ENCODE data around the gene SPIB. TPM values are rescaled to one million over a fixed set of nuclear protein-coding genes. Genes with fewer than 3 reads are reported as not detected.

Gene SPIB
- total and polyA plus RNA-seq, 11 donors, result 0.10 to 0.53 (median 0.16) TPM; not detected in 8

GRCh38 chr19:50414864-50415660 lies 3.7 kb upstream of the SPIB start:
- WGBS, 4 donors, result 49 to 55% (median 54%) methylated on average over 24 to 37 of the region's 37 CpGs

GRCh38 chr19:50415661-50416033 lies 3.1 kb upstream of the SPIB start:
- WGBS, 4 donors, result 83 to 94% (median 87%) methylated on average over 15 to 22 of the region's 22 CpGs
- no peak for TF ChIP-seq CTCF (IDR thresholded peaks at IDR 0.05)
- no peak for TF ChIP-seq POLR2A (IDR thresholded peaks at IDR 0.05)
- no peak overlapping the region for H3K4me3 ChIP-seq
- no peak for DNase-seq
- peaks cover 14 to 33% (median 26%) of the 10 kb centered on the region in 9 donors for H3K27me3 ChIP-seq
- H3K9me3 ChIP-seq, result no peaks in the 10 kb centered on the region
- intact Hi-C loops (cut with DNase I), result loop anchor here in 4 of 10 donors (2.0 to 5.0 kb wide), 2 partner anchors 47 to 58 kb away; no protein-coding TSS in a partner anchor
- peaks cover 0 to 2% (median 0%) of the 10 kb centered on the region in 9 donors for H3K36me3 ChIP-seq
- peak; percentile 7 to 40 (median 16) for ATAC-seq
- H3K27ac ChIP-seq, result no peak overlapping the region
- peaks cover 0 to 13% (median 0%) of the 10 kb centered on the region in 12 donors for H3K4me1 ChIP-seq

More at GRCh38 chr19:50414864-50415660, 3.7 kb upstream of the SPIB start:
- Histone ChIP-seq H3K27me3 (peaks cover 12 to 32% (median 24%) of the 10 kb centered on the region in 9 donors), H3K4me1 (peaks cover 0 to 13% (median 0%) of the 10 kb centered on the region in 12 donors), H3K9me3 (no peaks in the 10 kb centered on the region), H3K27ac (no peak overlapping the region), H3K36me3 (peaks cover 0 to 2% (median 0%) of the 10 kb centered on the region in 9 donors), H3K4me3 (no peak overlapping the region)
- TF ChIP-seq CTCF (IDR thresholded peaks at IDR 0.05), result peak; percentile 74 to 92 (median 88)
- no peak for TF ChIP-seq POLR2A (IDR thresholded peaks at IDR 0.05)
- DNase-seq (peak; percentile 64 to 90 (median 76)), ATAC-seq (peak; percentile 71 to 87 (median 78))
- intact Hi-C loops (cut with DNase I), result loop anchor here in 9 of 10 donors (1.0 to 5.0 kb wide), 5 partner anchors 46 to 58 kb away; partner anchors contain the start of gene NAPSA (in 3 of the 9)

- intact Hi-C loops (cut with DNase I), result loop anchor here in 1 of 10 donors (5.0 kb wide), 1 partner anchor 59 kb away; no protein-coding TSS in a partner anchor
- H3K27me3 ChIP-seq, result peaks cover 14 to 40% (median 31%) of the 10 kb centered on the region in 9 donors
These were observed 2.4 kb upstream of the SPIB start for GRCh38 chr19:50416034-50416977.

More at GRCh38 chr19:50416034-50416977, 2.4 kb upstream of the SPIB start:
- DNase-seq (no peak), ATAC-seq (no peak)
- H3K9me3 ChIP-seq, result no peaks in the 10 kb centered on the region
- peaks cover 0 to 2% (median 0%) of the 10 kb centered on the region in 9 donors for H3K36me3 ChIP-seq
- no peak overlapping the region for H3K4me3 ChIP-seq
- 87 to 91% (median 90%) methylated on average over 15 to 35 of the region's 35 CpGs for WGBS, 4 donors
- H3K4me1 ChIP-seq, result peaks cover 0 to 13% (median 0%) of the 10 kb centered on the region in 12 donors
- no peak for TF ChIP-seq CTCF (IDR thresholded peaks at IDR 0.05)
- TF ChIP-seq POLR2A (IDR thresholded peaks at IDR 0.05), result no peak
- no peak overlapping the region for H3K27ac ChIP-seq

All from heart left ventricle (tissue), 16 donors.